GM21526 (cell line): Measurements from ENCODE around the gene MYDGF.

Source experiments
- ATAC-seq: cut with Tn5 transposase; IDR thresholded peaks from one replicate; pipeline ENCODE4 v1.9.1; 2021; ENCODE audit warnings: moderate library complexity; ENCODE audit not compliant: unreplicated experiment, low FRiP score

The MYDGF gene

GRCh38 chr19:4678881-4679790 is 9.0 kb upstream of the MYDGF start:
- no peak for ATAC-seq

- no peak for ATAC-seq
Measured at GRCh38 chr19:4676955-4677731, 7.0 kb upstream of the MYDGF start.

DNA sequence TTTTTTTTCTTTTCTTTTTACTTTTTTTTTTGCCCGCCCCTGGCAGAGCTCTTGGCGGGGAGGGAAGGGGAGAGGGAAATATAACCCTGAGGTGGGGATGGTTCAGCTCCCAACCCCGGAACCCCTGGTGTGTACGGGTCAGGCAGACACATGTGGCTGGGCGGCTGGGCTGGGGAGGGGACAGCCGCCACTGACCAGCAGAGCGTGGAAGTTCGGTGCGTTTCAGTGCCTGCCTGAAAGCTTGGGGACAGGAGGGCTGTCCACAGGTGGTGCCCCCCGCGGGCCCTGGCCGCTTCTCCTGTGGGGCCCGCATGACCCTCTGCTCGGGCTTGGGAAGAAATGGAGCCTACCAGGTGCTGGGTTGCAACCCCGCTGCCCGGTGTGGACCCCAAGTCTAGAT is 5.2 kb upstream of the MYDGF start:
- no peak for ATAC-seq

DNA sequence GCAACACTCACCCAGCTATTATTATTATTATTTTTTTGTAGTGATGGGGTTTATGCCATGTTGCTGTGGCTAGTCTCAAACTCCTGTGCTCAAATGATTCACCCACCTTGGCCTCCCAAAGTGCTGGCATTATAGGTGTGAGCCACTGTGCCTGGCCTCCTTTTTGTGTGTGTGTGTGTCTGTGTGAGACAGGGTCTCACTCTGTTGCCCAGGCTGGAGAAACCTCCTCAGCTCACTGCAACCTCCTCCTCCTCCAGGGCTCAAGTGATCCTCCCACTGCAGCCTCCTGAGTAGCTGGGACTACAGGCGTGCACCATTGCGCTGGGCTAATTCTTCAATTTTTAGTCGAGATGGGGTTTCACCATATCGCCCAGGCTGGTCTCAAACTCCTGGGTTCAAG is 3.6 kb upstream of the MYDGF start:
- no peak for ATAC-seq

GRCh38 chr19:4673216-4673615 is 3.1 kb upstream of the MYDGF start:
- ATAC-seq: no peak

DNA sequence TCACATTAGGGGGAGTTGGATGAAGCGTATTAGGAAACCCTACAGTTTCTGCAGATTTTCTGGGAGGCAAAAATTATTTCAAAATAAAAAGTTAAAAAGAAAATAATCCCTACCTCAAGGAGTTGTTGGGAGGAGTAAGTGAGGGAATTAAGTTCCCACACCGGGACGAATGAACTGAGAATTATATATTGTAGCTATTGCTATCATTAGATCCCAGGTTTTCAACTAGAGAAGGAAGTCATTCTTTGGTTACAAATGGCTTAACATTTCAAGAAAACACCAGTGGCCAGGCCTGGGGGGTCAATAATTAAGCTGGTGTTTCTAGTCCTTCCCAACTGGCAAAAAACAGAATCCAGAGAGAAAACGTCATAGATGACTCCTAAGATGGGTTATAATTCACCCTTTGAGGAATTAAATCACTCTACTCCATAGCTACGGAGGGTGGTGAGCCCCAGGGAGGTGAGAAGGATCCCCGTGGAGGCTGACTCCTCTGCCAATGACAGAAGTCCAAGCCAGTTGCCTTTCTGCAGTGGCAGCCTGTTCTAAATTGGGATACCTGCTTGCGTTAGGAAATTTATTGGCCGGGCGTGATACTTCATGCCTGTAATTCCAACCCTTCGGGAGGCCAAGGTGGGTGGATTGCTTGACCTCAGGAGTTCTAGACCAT is 1.2 kb upstream of the MYDGF start:
- ATAC-seq: no peak

- ATAC-seq: no peak
Measured at GRCh38 chr19:4664642-4665041, 5.5 kb downstream of the MYDGF start.

- ATAC-seq: no peak
Measured at GRCh38 chr19:4662812-4663211, 7.3 kb downstream of the MYDGF start.

GRCh38 chr19:4662020-4662695 is 8.0 kb downstream of the MYDGF start:
- no peak for ATAC-seq

GRCh38 chr19:4660993-4661392 is 9.1 kb downstream of the MYDGF start:
- no peak for ATAC-seq

DNA sequence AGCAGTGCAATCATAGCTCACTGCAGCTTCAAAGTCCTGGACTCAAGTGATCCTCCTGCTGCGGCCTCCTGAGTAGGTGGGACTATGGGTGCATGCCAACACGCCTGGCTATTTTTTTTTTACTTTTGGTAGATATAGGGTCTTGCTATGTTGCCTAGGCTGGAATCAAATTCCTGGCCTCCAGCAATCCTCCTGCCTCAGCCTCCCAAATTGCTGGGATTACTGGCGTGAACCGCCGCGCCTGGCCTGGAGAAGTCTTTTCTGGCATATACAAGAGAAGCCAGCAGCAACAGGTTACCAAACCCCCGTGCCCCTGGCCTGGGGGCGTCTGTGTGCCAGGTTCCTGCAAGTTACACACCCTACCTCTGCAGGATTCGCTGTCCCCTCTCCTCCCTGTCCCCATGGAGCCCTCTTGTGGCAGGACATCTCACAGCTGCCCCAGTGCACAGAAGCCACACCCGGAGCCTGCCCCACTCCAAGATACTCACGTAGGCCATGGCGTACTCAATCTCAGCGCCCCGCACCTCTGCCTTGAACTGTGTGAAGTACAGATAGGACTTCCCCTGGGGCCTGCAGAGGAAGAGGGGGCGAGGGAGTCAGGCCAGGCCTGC is 9.9 kb downstream of the MYDGF start:
- no peak for ATAC-seq

GRCh38 chr19:4657835-4658234 is 12.3 kb downstream of the MYDGF start:
- ATAC-seq: no peak

DNA sequence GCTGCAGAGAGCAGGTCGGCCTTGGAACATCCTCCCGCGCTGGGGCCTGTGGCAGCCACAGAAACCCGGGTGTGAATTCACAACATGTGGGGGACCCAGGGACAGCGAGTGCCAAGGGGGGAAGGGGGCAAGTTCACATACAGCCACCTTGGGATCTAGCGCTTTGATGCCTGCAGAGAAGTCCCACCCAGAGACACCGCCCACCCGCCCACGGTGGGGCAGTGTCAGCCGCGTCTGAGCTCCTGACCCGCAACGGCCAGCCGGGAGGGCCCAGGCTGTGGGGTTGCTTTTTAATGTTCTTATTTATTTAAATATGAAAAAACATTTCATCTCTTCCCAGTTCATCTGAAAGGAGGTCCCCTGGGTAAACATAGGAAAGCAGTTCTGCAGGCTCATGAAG is 12.9 kb downstream of the MYDGF start:
- ATAC-seq: no peak

DNA sequence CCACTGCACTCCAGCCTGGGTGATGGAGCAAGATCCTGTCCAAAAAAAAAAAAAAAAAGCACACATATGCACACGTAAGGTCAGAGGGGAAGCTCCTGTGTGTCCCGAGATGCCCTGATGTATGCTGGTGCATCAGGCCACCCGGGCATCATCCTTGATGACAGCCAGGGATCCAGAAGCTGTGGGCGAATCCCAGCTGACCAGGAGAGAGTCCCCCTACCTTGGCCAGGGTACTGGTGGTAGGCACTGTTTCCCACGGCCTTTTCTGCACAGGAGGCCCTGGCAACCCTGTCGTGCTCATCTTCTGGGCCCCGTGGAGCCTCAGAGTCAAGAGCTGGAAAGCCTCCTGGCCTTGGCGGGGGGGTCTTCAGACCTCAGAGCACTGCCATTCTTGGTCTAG is 14.0 kb downstream of the MYDGF start:
- ATAC-seq: no peak

DNA sequence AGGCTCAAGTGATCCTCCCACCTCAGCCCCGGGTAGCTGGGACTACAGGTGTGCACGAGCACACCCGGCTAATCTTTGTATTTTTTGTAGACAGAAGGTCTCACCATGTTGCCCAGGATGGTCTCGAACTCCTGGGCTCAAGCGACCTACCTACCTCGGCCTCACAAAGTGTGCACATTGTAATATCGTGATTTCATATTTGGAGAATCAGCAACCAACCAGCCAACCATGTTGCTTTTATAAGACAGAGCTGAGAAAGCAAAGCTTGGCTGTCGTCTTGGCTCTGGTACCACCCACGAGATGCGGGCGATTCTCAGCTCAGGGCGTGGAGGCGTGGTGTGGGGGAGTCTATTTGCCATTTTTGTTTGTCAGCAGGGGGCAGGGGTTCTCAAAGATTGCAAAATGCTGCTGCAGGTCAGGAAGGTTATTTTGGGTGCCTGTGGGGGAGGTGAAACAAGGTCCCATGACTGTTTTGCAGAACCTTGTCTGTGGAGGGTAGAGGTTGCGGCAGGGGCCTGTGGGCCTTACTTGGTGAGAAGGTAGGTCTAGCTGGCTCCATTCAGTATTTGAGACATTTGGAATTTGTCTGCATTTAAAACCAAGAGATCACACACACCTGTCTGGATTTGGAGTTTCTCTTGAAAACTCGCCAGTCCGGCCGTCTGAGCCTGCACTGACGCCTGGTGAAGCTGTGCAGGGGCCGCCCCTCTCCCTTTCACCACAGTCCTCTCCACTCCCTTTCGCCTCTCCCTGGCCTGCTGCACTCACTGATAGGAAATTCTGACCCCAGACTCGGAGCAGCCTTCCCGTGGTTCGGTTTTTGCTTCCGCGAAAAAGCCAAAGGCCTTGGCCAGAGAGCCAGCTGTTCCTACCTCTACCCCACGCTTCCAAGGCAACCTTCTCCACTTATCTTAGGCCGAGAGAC is 15.4 kb downstream of the MYDGF start:
- ATAC-seq: no peak

GRCh38 chr19:4653793-4654436 is 16.2 kb downstream of the MYDGF start:
- ATAC-seq: no peak

DNA sequence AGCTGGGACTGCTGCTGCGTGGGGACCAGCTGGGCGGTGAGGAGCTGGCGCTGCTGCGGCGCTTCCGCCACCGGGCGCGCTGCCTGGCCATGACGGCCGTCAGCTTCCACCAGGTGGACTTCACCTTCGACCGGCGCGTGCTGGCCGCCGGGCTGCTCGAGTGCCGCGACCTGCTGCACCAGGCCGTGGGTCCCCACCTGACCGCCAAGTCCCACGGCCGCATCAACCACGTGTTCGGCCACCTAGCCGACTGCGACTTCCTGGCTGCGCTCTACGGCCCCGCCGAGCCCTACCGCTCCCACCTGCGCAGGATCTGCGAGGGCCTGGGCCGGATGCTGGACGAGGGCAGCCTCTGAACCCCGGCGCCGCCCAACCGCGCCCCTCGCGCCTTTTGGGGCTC is 18.1 kb downstream of the MYDGF start:
- ATAC-seq: no peak

DNA sequence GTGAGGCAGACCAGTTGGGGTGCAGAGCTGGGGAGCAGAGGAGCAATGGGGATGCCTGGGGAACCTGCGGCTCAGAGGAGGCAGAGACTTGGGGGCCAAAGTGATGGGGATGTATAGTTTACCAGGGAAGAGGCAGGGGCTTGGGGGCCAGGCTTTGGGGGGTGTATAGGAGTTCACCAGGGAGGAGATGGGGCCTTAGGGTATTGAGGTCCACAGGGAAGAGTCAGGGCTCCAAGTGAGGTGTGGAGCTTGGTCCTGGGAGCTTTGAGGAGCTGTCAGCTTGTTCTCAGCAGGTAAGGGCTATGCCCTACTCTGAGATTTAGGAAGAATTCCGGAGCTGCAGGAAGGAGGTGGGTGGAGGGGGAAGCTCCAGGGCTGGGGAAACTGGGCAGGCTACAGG is 20.0 kb downstream of the MYDGF start:
- ATAC-seq: no peak
